ENCODE measurements around the gene MAGI2.

DNA sequence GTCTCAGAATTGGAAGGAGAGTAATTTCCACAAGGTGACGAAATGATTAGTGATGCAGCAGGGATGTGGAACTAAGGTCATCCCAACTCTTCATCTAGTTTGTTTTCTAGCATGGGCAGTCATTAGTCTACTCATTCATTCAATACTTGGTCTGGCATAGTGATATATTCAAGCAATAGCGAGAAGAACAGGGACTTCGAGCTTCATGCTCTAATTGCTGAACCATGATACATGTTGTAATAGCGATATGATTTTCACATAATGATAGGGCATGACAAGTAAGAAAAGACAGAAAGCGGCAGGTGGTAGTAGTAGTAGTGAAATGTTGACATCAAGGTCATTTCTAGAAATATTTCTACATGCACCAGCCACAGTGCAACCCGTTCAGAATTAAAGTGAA is 1002.8 kb downstream of the MAGI2 start:
- TF ChIP-seq EZH2phosphoT487 (IDR thresholded peaks at IDR 0.05; ENCODE audit: insufficient read depth, low read depth) (no peak), EZH2 (IDR thresholded peaks at IDR 0.05; ENCODE audit: insufficient read depth, poor library complexity, severe bottlenecking) (no peak)
